ENCODE results near the gene MBD4.
"Not testable (repeated sequence)": the region's sequence is repeated elsewhere in the genome, so short reads cannot be mapped to it uniquely, and the experiment has no call there.

The MBD4 gene

GRCh38 chr3:129486664-129487035, 46.9 kb upstream of the MBD4 start:
- Histone ChIP-seq H3K9me3 (ENCODE audit: low read length) (no peaks in the 10 kb centered on the region), H3K27ac (ENCODE audit: low read depth, low read length, poor library complexity, severe bottlenecking) (no peak overlapping the region), H3K4me2 (ENCODE audit: low read length) (no peak overlapping the region), H3F3A (ENCODE audit: insufficient read depth, low read length) (no peaks in the 10 kb centered on the region), H3K9me2 (ENCODE audit: low read depth, low read length) (no peaks in the 10 kb centered on the region), H3K27me3 (ENCODE audit: insufficient read depth, low read length) (no peaks in the 10 kb centered on the region), H3K36me3 (ENCODE audit: insufficient read depth, low read length) (peaks cover 9% of the 10 kb centered on the region; the same call in 1 of the 2 replicates), H3K4me1 (ENCODE audit: insufficient read depth, low read length, severe bottlenecking) (peaks cover 5% of the 10 kb centered on the region), H4K20me1 (ENCODE audit: insufficient read depth, low read length) (no peaks in the 10 kb centered on the region), H3K79me2 (ENCODE audit: insufficient read depth, low read length) (no peaks in the 10 kb centered on the region), H2AFZ (ENCODE audit: low read length) (no peak overlapping the region), H3K4me3 (ENCODE audit: low read depth, low read length, poor library complexity, severe bottlenecking) (no peak overlapping the region), H3K9ac (ENCODE audit: low read length) (no peak overlapping the region)
- TF ChIP-seq EZH2 (IDR thresholded peaks at IDR 0.05; ENCODE audit: borderline replicate concordance, low read length) (no peak), CTCF (IDR thresholded peaks at IDR 0.05; ENCODE audit: low read length) (no peak)

GRCh38 chr3:129485721-129486663, 46.2 kb upstream of the MBD4 start:
- no peaks in the 10 kb centered on the region for H3K27me3 ChIP-seq (ENCODE audit: insufficient read depth, low read length)
- H3K27ac ChIP-seq (ENCODE audit: low read depth, low read length, poor library complexity, severe bottlenecking) = no peak overlapping the region
- H3F3A ChIP-seq (ENCODE audit: insufficient read depth, low read length) = no peaks in the 10 kb centered on the region
- no peaks in the 10 kb centered on the region for H3K79me2 ChIP-seq (ENCODE audit: insufficient read depth, low read length)
- no peak overlapping the region for H2AFZ ChIP-seq (ENCODE audit: low read length)
- no peak overlapping the region for H3K9ac ChIP-seq (ENCODE audit: low read length)
- no peaks in the 10 kb centered on the region for H3K9me3 ChIP-seq (ENCODE audit: low read length)
- H3K4me3 ChIP-seq (ENCODE audit: low read depth, low read length, poor library complexity, severe bottlenecking) = no peak overlapping the region
- peaks cover 10% of the 10 kb centered on the region; the same call in 1 of the 2 replicates for H3K36me3 ChIP-seq (ENCODE audit: insufficient read depth, low read length)
- no peaks in the 10 kb centered on the region for H3K9me2 ChIP-seq (ENCODE audit: low read depth, low read length)
- H3K4me1 ChIP-seq (ENCODE audit: insufficient read depth, low read length, severe bottlenecking) = peaks cover 6% of the 10 kb centered on the region
- TF ChIP-seq EZH2 (IDR thresholded peaks at IDR 0.05; ENCODE audit: borderline replicate concordance, low read length) (no peak), CTCF (IDR thresholded peaks at IDR 0.05; ENCODE audit: low read length) (no peak)
- H3K4me2 ChIP-seq (ENCODE audit: low read length) = no peak overlapping the region
- H4K20me1 ChIP-seq (ENCODE audit: insufficient read depth, low read length) = no peaks in the 10 kb centered on the region

GRCh38 chr3:129485146-129485545, 45.4 kb upstream of the MBD4 start:
- H3K4me1 ChIP-seq (ENCODE audit: insufficient read depth, low read length, severe bottlenecking); H3K79me2 ChIP-seq (ENCODE audit: insufficient read depth, low read length); H3K36me3 ChIP-seq (ENCODE audit: insufficient read depth, low read length); H4K20me1 ChIP-seq (ENCODE audit: insufficient read depth, low read length); H3K9me2 ChIP-seq (ENCODE audit: low read depth, low read length); H3K27me3 ChIP-seq (ENCODE audit: insufficient read depth, low read length); H3K27ac ChIP-seq (ENCODE audit: low read depth, low read length, poor library complexity, severe bottlenecking); H3K4me2 ChIP-seq (ENCODE audit: low read length); H3F3A ChIP-seq (ENCODE audit: insufficient read depth, low read length); H3K9me3 ChIP-seq (ENCODE audit: low read length); H2AFZ ChIP-seq (ENCODE audit: low read length); H3K9ac ChIP-seq (ENCODE audit: low read length); H3K4me3 ChIP-seq (ENCODE audit: low read depth, low read length, poor library complexity, severe bottlenecking): not testable (repeated sequence)

GRCh38 chr3:129483870-129484269, 44.1 kb upstream of the MBD4 start:
- H3K4me3 ChIP-seq (ENCODE audit: low read depth, low read length, poor library complexity, severe bottlenecking) = no peak overlapping the region

More at GRCh38 chr3:129483870-129484269, 44.1 kb upstream of the MBD4 start:
- Histone ChIP-seq H3K79me2 (ENCODE audit: insufficient read depth, low read length) (no peaks in the 10 kb centered on the region), H3K4me1 (ENCODE audit: insufficient read depth, low read length, severe bottlenecking) (peaks cover 6% of the 10 kb centered on the region), H3K27me3 (ENCODE audit: insufficient read depth, low read length) (no peaks in the 10 kb centered on the region), H3K36me3 (ENCODE audit: insufficient read depth, low read length) (peaks cover 10% of the 10 kb centered on the region; the same call in 1 of the 2 replicates), H3K9me3 (ENCODE audit: low read length) (no peaks in the 10 kb centered on the region), H3K9ac (ENCODE audit: low read length) (no peak overlapping the region), H3K4me2 (ENCODE audit: low read length) (no peak overlapping the region), H3K27ac (ENCODE audit: low read depth, low read length, poor library complexity, severe bottlenecking) (no peak overlapping the region), H3F3A (ENCODE audit: insufficient read depth, low read length) (no peaks in the 10 kb centered on the region), H4K20me1 (ENCODE audit: insufficient read depth, low read length) (no peaks in the 10 kb centered on the region), H3K9me2 (ENCODE audit: low read depth, low read length) (no peaks in the 10 kb centered on the region), H2AFZ (ENCODE audit: low read length) (no peak overlapping the region)
- TF ChIP-seq CTCF (IDR thresholded peaks at IDR 0.05; ENCODE audit: low read length) (no peak), EZH2 (IDR thresholded peaks at IDR 0.05; ENCODE audit: borderline replicate concordance, low read length) (no peak)
